ENCODE measurements around the gene LCLAT1. TPM values are rescaled to one million over a fixed set of nuclear protein-coding genes. Genes with fewer than 3 reads are reported as not detected.

LCLAT1 gene
- total RNA-seq, 1 experiment from 2014 or later = 32.9 TPM

GRCh38 chr2:30631051-30631671 lies 184.1 kb downstream of the LCLAT1 start:
- TF ChIP-seq CTCF (conservative IDR thresholded peaks at IDR 0.05) = no peak
- no peak overlapping the region for H2BK120ac ChIP-seq (ENCODE audit: low read depth, low read length, poor library complexity, severe bottlenecking)
- H3K36me3 Mint-ChIP-seq (ENCODE audit: insufficient read depth in 1 of 3, low read depth in 3 of 3) = no peaks in the 10 kb centered on the region; a peak in 1 of 7 replicates
- no peaks in the 10 kb centered on the region for H3K79me1 ChIP-seq (ENCODE audit: insufficient read depth, low read depth, low read length, poor library complexity, severe bottlenecking)
- no peak overlapping the region for H3K23ac ChIP-seq (ENCODE audit: insufficient read length, low read depth, low read length)
- H4K5ac ChIP-seq (ENCODE audit: insufficient read length, low read depth, low read length) = no peak overlapping the region
- no peak overlapping the region for H3K4me3 Mint-ChIP-seq
- no peak overlapping the region for H3T11ph ChIP-seq (ENCODE audit: low read length)
- no peak overlapping the region for H3K14ac ChIP-seq (ENCODE audit: insufficient read depth, low read length)
- no peak overlapping the region for H3K9ac ChIP-seq (ENCODE audit: extremely low read depth, insufficient read length, low read length)
- no peak overlapping the region for H2BK12ac ChIP-seq (ENCODE audit: insufficient read length, low read depth, low read length)
- no peak overlapping the region for H3K27ac ChIP-seq (ENCODE audit: insufficient read length, low read depth, low read length)
- no peak overlapping the region for H3K18ac ChIP-seq (ENCODE audit: insufficient read length, low read depth, low read length)
- no peaks in the 10 kb centered on the region for H3K23me2 ChIP-seq (ENCODE audit: insufficient read length, low read depth, low read length, poor library complexity, severe bottlenecking)
- H3K4me2 ChIP-seq (ENCODE audit: insufficient read depth, insufficient read length, low read length) = no peak overlapping the region
- H3K9me3 ChIP-seq (ENCODE audit: control insufficient read depth, low read depth, low read length) = no peaks in the 10 kb centered on the region
- H3K9me3 Mint-ChIP-seq = no peaks in the 10 kb centered on the region
- H2BK20ac ChIP-seq (ENCODE audit: low read depth, low read length, poor library complexity, severe bottlenecking) = no peak overlapping the region
- no peaks in the 10 kb centered on the region for H4K20me1 ChIP-seq (ENCODE audit: control insufficient read depth, insufficient read depth, insufficient read length)
- no CpG with 5 or more reads among the region's 1 CpG for WGBS (ENCODE audit: extremely low coverage, insufficient read length, low lambda C conversion rate)
- no peak overlapping the region for H3K4ac ChIP-seq (ENCODE audit: low read depth, low read length)
- peaks cover 18 to 26% of the 10 kb centered on the region in 2 experiments for H3K4me1 Mint-ChIP-seq
- no peak overlapping the region for H2BK15ac ChIP-seq (ENCODE audit: low read depth, low read length)
- no peaks in the 10 kb centered on the region for H3K79me2 ChIP-seq (ENCODE audit: insufficient read depth, low read length)
- no peaks in the 10 kb centered on the region for H3K27me3 Mint-ChIP-seq (ENCODE audit: low read depth)
- H2AK5ac ChIP-seq (ENCODE audit: insufficient read length, low read length) = no peak overlapping the region
- no peak overlapping the region for H2AFZ ChIP-seq (ENCODE audit: low read length)
- H3K4me1 ChIP-seq (ENCODE audit: insufficient read depth, low read length) = no peaks in the 10 kb centered on the region; the same call in 1 of the 2 replicates
- no peak overlapping the region for H4K8ac ChIP-seq (replicated peaks; ENCODE audit: insufficient read length, low read depth, low read length)
- DNase-seq = no peak
- no peak overlapping the region for H3K56ac ChIP-seq (ENCODE audit: insufficient read length, low read depth, low read length)
- H3K27me3 ChIP-seq (ENCODE audit: insufficient read depth, low read length) = no peaks in the 10 kb centered on the region
- H2BK5ac ChIP-seq (ENCODE audit: insufficient read length, low read length) = no peak overlapping the region
- H4K91ac ChIP-seq (ENCODE audit: insufficient read length, low read depth, low read length) = no peak overlapping the region
- no peak overlapping the region for H3K27ac Mint-ChIP-seq

Measured in H9 (cell line).